ENCODE measurements around the gene DVL3.
"Not testable (repeated sequence)": the region's sequence is repeated elsewhere in the genome, so short reads cannot be mapped to it uniquely, and the experiment has no call there.

Gene DVL3

GRCh38 chr3:184154885-184155643, at the start of gene DVL3:
Gene DVL3, plus strand, starts transcription at chr3:184155377. Its CDS starts 259 bp downstream, at chr3:184155636.
- DNase-seq (ENCODE audit: low read depth in 2 of 2): no peak

- no peak for DNase-seq (ENCODE audit: low read depth in 2 of 2)
Measured at GRCh38 chr3:184110316-184110725, 44.9 kb upstream of the DVL3 start.

GRCh38 chr3:184116017-184116416, 39.2 kb upstream of the DVL3 start:
- DNase-seq (ENCODE audit: low read depth in 2 of 2): no peak

- no peak for DNase-seq (ENCODE audit: low read depth in 2 of 2)
Measured at GRCh38 chr3:184117636-184118035, 37.5 kb upstream of the DVL3 start.

GRCh38 chr3:184121031-184121430, 34.1 kb upstream of the DVL3 start:
- not testable (repeated sequence) for DNase-seq (ENCODE audit: low read depth in 2 of 2)

GRCh38 chr3:184126006-184126405, 29.2 kb upstream of the DVL3 start:
- no peak for DNase-seq (ENCODE audit: low read depth in 2 of 2)

GRCh38 chr3:184129012-184129411, 26.2 kb upstream of the DVL3 start:
- DNase-seq (ENCODE audit: low read depth in 2 of 2): no peak

- no peak for DNase-seq (ENCODE audit: low read depth in 2 of 2)
Measured at GRCh38 chr3:184132945-184133344, 22.2 kb upstream of the DVL3 start.

- peak in 1 of 2 donors; percentile 18 for DNase-seq (ENCODE audit: low read depth in 2 of 2)
Measured at GRCh38 chr3:184133840-184134745, 21.1 kb upstream of the DVL3 start.

- DNase-seq (ENCODE audit: low read depth in 2 of 2): no peak
Measured at GRCh38 chr3:184134746-184135148, 20.4 kb upstream of the DVL3 start.

GRCh38 chr3:184135149-184135910, 19.8 kb upstream of the DVL3 start, which contains the start of gene EIF2B5:
Gene EIF2B5, plus strand, starts transcription at chr3:184135358. Its CDS starts 28 bp downstream, at chr3:184135386.
- DNase-seq (ENCODE audit: low read depth in 2 of 2): peak; percentile 73 to 76

GRCh38 chr3:184135911-184136260, 19.3 kb upstream of the DVL3 start:
- DNase-seq (ENCODE audit: low read depth in 2 of 2): no peak

GRCh38 chr3:184140436-184140835, 14.7 kb upstream of the DVL3 start:
- no peak for DNase-seq (ENCODE audit: low read depth in 2 of 2)

GRCh38 chr3:184142199-184142598, 13.0 kb upstream of the DVL3 start:
- no peak for DNase-seq (ENCODE audit: low read depth in 2 of 2)

GRCh38 chr3:184143327-184143726, 11.8 kb upstream of the DVL3 start:
- no peak for DNase-seq (ENCODE audit: low read depth in 2 of 2)

GRCh38 chr3:184144505-184144904, 10.7 kb upstream of the DVL3 start:
- DNase-seq (ENCODE audit: low read depth in 2 of 2): no peak

GRCh38 chr3:184145111-184145524, 10.1 kb upstream of the DVL3 start:
- no peak for DNase-seq (ENCODE audit: low read depth in 2 of 2)

GRCh38 chr3:184145751-184146270, 9.4 kb upstream of the DVL3 start:
- no peak for DNase-seq (ENCODE audit: low read depth in 2 of 2)

- DNase-seq (ENCODE audit: low read depth in 2 of 2): no peak
Measured at GRCh38 chr3:184148076-184148475, 7.1 kb upstream of the DVL3 start.

- DNase-seq (ENCODE audit: low read depth in 2 of 2): no peak
Measured at GRCh38 chr3:184149123-184149522, 6.1 kb upstream of the DVL3 start.

GRCh38 chr3:184149770-184150169, 5.4 kb upstream of the DVL3 start:
- DNase-seq (ENCODE audit: low read depth in 2 of 2): not testable (repeated sequence)

All from activated CD8-positive, alpha-beta memory T cell treated with anti-CD3 and anti-CD28 coated beads for 4 hours (primary cell).